HL-60 (cell line): ENCODE data around the gene L3MBTL2.

ENCODE experiments used
- DNase-seq, 2 experiments: peaks; one replicate each; pipeline ENCODE4 v3.0.0-alpha.2; 2010 to 2020; ENCODE audit warnings: low read depth in 1 of 2, low spot score in 1 of 2
- H3K27ac ChIP-seq: fragments of 250-450 bp; sonication (Bioruptor Pico); replicated peaks from 2 replicates; pipeline ENCODE4 v1.5.1; 2020; ENCODE audit warnings: mild to moderate bottlenecking, moderate library complexity
- H3K27me3 ChIP-seq: fragments of 250-450 bp; sonication (Bioruptor Pico); 2 replicates; pipeline ENCODE4 v1.5.1; 2021; ENCODE audit warnings: mild to moderate bottlenecking, moderate library complexity; ENCODE audit not compliant: insufficient read depth, poor library complexity, severe bottlenecking
- H3K4me3 ChIP-seq: replicated peaks from 2 replicates; pipeline ENCODE4 v1.5.1; 2011; ENCODE audit warnings: mild to moderate bottlenecking, control low read depth, low read length; ENCODE audit not compliant: insufficient read depth
- CTCF ChIP-seq: IDR thresholded peaks from one replicate; pipeline ENCODE4 v1.5.1; 2011; ENCODE audit warnings: low read length, control low read depth, inconsistent platforms; ENCODE audit not compliant: insufficient read depth
- GABPA ChIP-seq: IDR thresholded peaks from 2 replicates; pipeline ENCODE4 v1.6.1; 2012; ENCODE audit warnings: low read depth
- POLR2AphosphoS5 ChIP-seq: IDR thresholded peaks from 2 replicates; pipeline ENCODE4 v1.6.1; 2012; ENCODE audit warnings: low read depth
- REST ChIP-seq: IDR thresholded peaks from 2 replicates; pipeline ENCODE4 v1.6.1; 2012; ENCODE audit warnings: low read depth; ENCODE audit not compliant: insufficient replicate concordance
- SPI1 ChIP-seq: IDR thresholded peaks from 2 replicates; pipeline ENCODE4 v1.6.1; 2012; ENCODE audit warnings: low read depth, mild to moderate bottlenecking, borderline replicate concordance

Gene L3MBTL2

GRCh38 chr22:41239443-41240128 lies 34.5 kb downstream of the L3MBTL2 start:
- TF ChIP-seq CTCF (no peak), SPI1 (no peak), REST (no peak), POLR2AphosphoS5 (no peak), GABPA (no peak)
- no peak for DNase-seq
- Histone ChIP-seq H3K27ac (no peak overlapping the region), H3K4me3 (no peak overlapping the region), H3K27me3 (no peaks in the 10 kb centered on the region)

- no peak within 1 kb of the TSS for H3K4me3 ChIP-seq
- TF ChIP-seq GABPA (no peak), REST (no peak), CTCF (no peak), POLR2AphosphoS5 (no peak), SPI1 (no peak)
- no peaks in the 10 kb centered on the region for H3K27me3 ChIP-seq
- no peak for DNase-seq
- no peak within 1 kb of the TSS for H3K27ac ChIP-seq
Measured at GRCh38 chr22:41240377-41241132, 35.4 kb downstream of the L3MBTL2 start, which contains the start of gene CHADL. TSS of gene CHADL (minus strand) at chr22:41240931. CDS start at chr22:41240881, 50 bp downstream.

- H3K27me3 ChIP-seq = no peaks in the 10 kb centered on the region
- no peak overlapping the region for H3K4me3 ChIP-seq
- TF ChIP-seq POLR2AphosphoS5 (no peak), CTCF (no peak), GABPA (no peak), REST (no peak), SPI1 (no peak)
- H3K27ac ChIP-seq = no peak overlapping the region
- DNase-seq = no peak
Measured at GRCh38 chr22:41241133-41241676, 36.1 kb downstream of the L3MBTL2 start.
